Trophoblast cell (in vitro differentiated cells and primary cell): Measurements from ENCODE around the gene RHD.
A peak's percentile ranks its signal among the peaks of the same experiment; 100 is the strongest.
"Not testable (repeated sequence)": the region's sequence is repeated elsewhere in the genome, so short reads cannot be mapped to it uniquely, and the experiment has no call there.

Experiments used
- DNase-seq, 2 donors: peaks; one replicate each; pipeline ENCODE4 v3.0.0-alpha.2; 2016
- H2AFZ ChIP-seq: 2 replicates; pipeline ENCODE4 v1.6.1; 2013; ENCODE audit warnings: low read length, moderate library complexity, mild to moderate bottlenecking; ENCODE audit not compliant: insufficient read depth, poor library complexity
- H2AK5ac ChIP-seq: 2 replicates; pipeline ENCODE4 v1.6.1; 2013; ENCODE audit warnings: mild to moderate bottlenecking, low read length
- H2BK120ac ChIP-seq: 2 replicates; pipeline ENCODE4 v1.6.1; 2013; ENCODE audit warnings: low read length, mild to moderate bottlenecking, moderate library complexity; ENCODE audit not compliant: insufficient read depth, poor library complexity
- H2BK12ac ChIP-seq: 2 replicates; pipeline ENCODE4 v1.6.1; 2013; ENCODE audit warnings: mild to moderate bottlenecking, low read length, moderate library complexity
- H2BK5ac ChIP-seq: 2 replicates; pipeline ENCODE4 v1.6.1; 2013; ENCODE audit warnings: low read length, low read depth, moderate library complexity, mild to moderate bottlenecking; ENCODE audit not compliant: poor library complexity
- H3K14ac ChIP-seq: 2 replicates; pipeline ENCODE4 v1.6.1; 2013; ENCODE audit warnings: mild to moderate bottlenecking, low read length
- H3K18ac ChIP-seq: 2 replicates; pipeline ENCODE4 v1.6.1; 2013; ENCODE audit warnings: mild to moderate bottlenecking, low read length
- H3K23ac ChIP-seq: 2 replicates; pipeline ENCODE4 v1.6.1; 2013; ENCODE audit warnings: low read length
- H3K27ac ChIP-seq: 2 replicates; pipeline ENCODE4 v1.5.1; 2013; ENCODE audit warnings: low read depth, mild to moderate bottlenecking, inconsistent platforms, low read length, moderate library complexity
- H3K27me3 ChIP-seq: 2 replicates; pipeline ENCODE4 v1.6.1; 2013; ENCODE audit warnings: inconsistent platforms, mild to moderate bottlenecking, low read length, moderate library complexity; ENCODE audit not compliant: insufficient read depth
- H3K36me3 ChIP-seq, 2 experiments: 1 replicate in 1 of 2; 2 replicates in 1 of 2; pipeline ENCODE4 v1.6.1; 2013; ENCODE audit warnings: low read length in 2 of 2, mild to moderate bottlenecking in 2 of 2, moderate library complexity in 1 of 2; ENCODE audit not compliant: insufficient read depth in 2 of 2, control insufficient read depth in 1 of 2
- H3K4ac ChIP-seq: 2 replicates; pipeline ENCODE4 v1.6.1; 2013; ENCODE audit warnings: low read depth, mild to moderate bottlenecking, low read length, moderate library complexity
- H3K4me1 ChIP-seq, 2 experiments: 1 replicate in 1 of 2; 2 replicates in 1 of 2; pipeline ENCODE4 v1.6.1; 2013; ENCODE audit warnings: low read length in 2 of 2, mild to moderate bottlenecking in 2 of 2, moderate library complexity in 1 of 2; ENCODE audit not compliant: insufficient read depth in 2 of 2, control insufficient read depth in 1 of 2
- H3K4me2 ChIP-seq: 2 replicates; pipeline ENCODE4 v1.6.1; 2013; ENCODE audit warnings: inconsistent platforms, mild to moderate bottlenecking, low read length, moderate library complexity
- H3K4me3 ChIP-seq: 2 replicates; pipeline ENCODE4 v1.5.1; 2013; ENCODE audit warnings: mild to moderate bottlenecking, low read depth, low read length, inconsistent platforms
- H3K79me1 ChIP-seq: one replicate; pipeline ENCODE4 v1.6.1; 2013; ENCODE audit warnings: low read length
- H3K79me2 ChIP-seq: 2 replicates; pipeline ENCODE4 v1.6.1; 2013; ENCODE audit warnings: low read length, mild to moderate bottlenecking; ENCODE audit not compliant: control insufficient read depth, insufficient read depth, poor library complexity
- H3K9ac ChIP-seq: 2 replicates; pipeline ENCODE4 v1.6.1; 2013; ENCODE audit warnings: mild to moderate bottlenecking, low read length
- H3K9me3 ChIP-seq: 2 replicates; pipeline ENCODE4 v1.6.1; 2013; ENCODE audit warnings: low read depth, mild to moderate bottlenecking, control low read depth, inconsistent platforms, low read length; ENCODE audit not compliant: insufficient read depth
- H4K12ac ChIP-seq: 2 replicates; pipeline ENCODE4 v1.6.1; 2013; ENCODE audit warnings: low read depth, mild to moderate bottlenecking, low read length, moderate library complexity
- H4K8ac ChIP-seq: 2 replicates; pipeline ENCODE4 v1.6.1; 2013; ENCODE audit warnings: low read depth, mild to moderate bottlenecking, low read length, moderate library complexity
- H4K91ac ChIP-seq: one replicate; pipeline ENCODE4 v1.6.1; 2013; ENCODE audit warnings: low read depth, mild to moderate bottlenecking, low read length, moderate library complexity
- WGBS: extraction: QIAGEN DNeasy Blood & Tissue Kit; methylation state at CpG from one replicate; pipeline ENCODE4 v1.1.7; 2013; ENCODE audit warnings: missing lambda C conversion rate; ENCODE audit not compliant: insufficient read length, insufficient coverage; ENCODE audit errors: extremely low coverage; 5-methylcytosine and 5-hydroxymethylcytosine counted together

The RHD gene

GRCh38 chr1:25232866-25233784, 39.2 kb upstream of the RHD start:
- H2BK12ac ChIP-seq = no peak overlapping the region
- H2AK5ac ChIP-seq = no peak overlapping the region
- H4K8ac ChIP-seq = peak overlapping the region; percentile 89
- H3K79me2 ChIP-seq = peaks cover 9% of the 10 kb centered on the region
- H2BK5ac ChIP-seq = peak overlapping the region; percentile 71
- peak overlapping the region; percentile 66 for H2AFZ ChIP-seq
- H4K12ac ChIP-seq = peak overlapping the region; percentile 93
- H3K4me3 ChIP-seq = peak overlapping the region; percentile 78
- H3K23ac ChIP-seq = no peak overlapping the region
- WGBS = no CpG with 5 or more reads among the region's 13 CpGs
- peaks cover 12 to 15% of the 10 kb centered on the region in 2 experiments for H3K36me3 ChIP-seq
- peak overlapping the region; percentile 85 for H4K91ac ChIP-seq
- DNase-seq = peak; percentile 86
- peak overlapping the region; percentile 74 for H2BK120ac ChIP-seq
- peak overlapping the region; percentile 65 for H3K14ac ChIP-seq
- H3K9me3 ChIP-seq = no peaks in the 10 kb centered on the region
- H3K79me1 ChIP-seq = peaks cover 10% of the 10 kb centered on the region
- H3K18ac ChIP-seq = peak overlapping the region; percentile 32
- H3K27ac ChIP-seq = peak overlapping the region; percentile 85
- no peaks in the 10 kb centered on the region for H3K27me3 ChIP-seq
- H3K4me2 ChIP-seq = peak overlapping the region; percentile 77
- H3K9ac ChIP-seq = peak overlapping the region; percentile 97
- H3K4me1 ChIP-seq = peaks cover 3 to 4% of the 10 kb centered on the region in 2 experiments
- peak overlapping the region; percentile 22 for H3K4ac ChIP-seq

DNA sequence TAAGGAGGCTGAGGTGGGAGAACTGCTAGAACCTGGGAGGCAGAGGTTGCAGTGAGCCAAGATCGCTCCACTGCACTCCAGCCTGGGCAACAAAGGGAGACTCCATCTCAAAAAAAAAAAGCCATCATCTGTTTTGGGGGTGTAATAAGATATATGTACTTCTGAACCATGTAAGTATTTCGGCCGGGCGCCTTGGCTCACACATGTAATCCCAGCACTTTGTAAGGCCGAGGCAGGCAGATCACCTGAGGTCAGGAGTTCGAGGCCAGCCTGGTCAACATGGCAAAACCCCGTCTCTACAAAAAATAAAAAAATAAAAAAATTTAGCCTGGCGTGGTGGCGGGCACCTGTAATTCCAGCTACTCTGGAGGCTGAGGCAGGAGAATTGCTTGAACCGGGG, 36.9 kb upstream of the RHD start:
- H4K8ac ChIP-seq, H3K4me3 ChIP-seq, H3K4me2 ChIP-seq, H3K27ac ChIP-seq, H2BK12ac ChIP-seq, H3K4me1 ChIP-seq, DNase-seq, H2AK5ac ChIP-seq, H2AFZ ChIP-seq, H4K91ac ChIP-seq, H3K23ac ChIP-seq, H3K4ac ChIP-seq, H3K18ac ChIP-seq, H3K14ac ChIP-seq, H3K9ac ChIP-seq, H2BK120ac ChIP-seq, H2BK5ac ChIP-seq, H4K12ac ChIP-seq, H3K79me2 ChIP-seq, H3K9me3 ChIP-seq, H3K27me3 ChIP-seq, H3K36me3 ChIP-seq: not testable (repeated sequence)
- H3K79me1 ChIP-seq = peaks cover 14% of the 10 kb centered on the region
- no CpG with 5 or more reads among the region's 10 CpGs for WGBS

- WGBS = no CpG with 5 or more reads among the region's 7 CpGs
- H2BK12ac ChIP-seq, H3K27ac ChIP-seq, H3K18ac ChIP-seq, H3K79me2 ChIP-seq, H3K9ac ChIP-seq, H3K4me3 ChIP-seq, H2BK120ac ChIP-seq, H4K12ac ChIP-seq, H3K4ac ChIP-seq, H4K91ac ChIP-seq, H3K27me3 ChIP-seq, DNase-seq, H2AK5ac ChIP-seq, H3K36me3 ChIP-seq, H4K8ac ChIP-seq, H3K4me2 ChIP-seq, H2BK5ac ChIP-seq, H3K14ac ChIP-seq, H3K9me3 ChIP-seq, H2AFZ ChIP-seq, H3K23ac ChIP-seq: not testable (repeated sequence)
- Histone ChIP-seq H3K79me1 (peaks cover 14% of the 10 kb centered on the region), H3K4me1 (peaks cover 9 to 11% of the 10 kb centered on the region in 2 experiments)
These were observed 36.0 kb upstream of the RHD start for GRCh38 chr1:25236261-25236660.

DNA sequence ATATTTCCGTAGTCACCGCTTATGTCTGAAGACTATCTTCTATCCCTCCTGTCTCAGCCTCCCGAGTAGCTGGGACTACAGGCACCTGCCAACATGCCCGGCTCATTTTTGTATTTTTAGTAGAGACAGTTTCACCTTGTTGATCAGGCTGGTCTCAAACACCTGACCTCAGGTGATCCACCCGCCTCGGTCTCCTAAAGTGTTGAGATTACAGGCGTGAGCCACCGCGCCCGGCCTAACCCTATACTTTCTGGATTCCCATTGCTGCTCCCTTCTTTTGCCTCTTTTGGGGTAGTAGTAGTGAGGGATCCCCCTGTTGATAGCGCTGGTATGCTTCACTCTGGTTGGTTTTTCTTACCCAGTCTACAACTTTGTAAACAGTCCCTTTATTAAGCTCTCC, 34.3 kb upstream of the RHD start:
- H3K79me2 ChIP-seq = no peaks in the 10 kb centered on the region
- H2BK120ac ChIP-seq = no peak overlapping the region
- H4K8ac ChIP-seq = no peak overlapping the region
- H3K9ac ChIP-seq = no peak overlapping the region
- H3K36me3 ChIP-seq = peaks cover 11 to 13% of the 10 kb centered on the region in 2 experiments
- no peak overlapping the region for H2AFZ ChIP-seq
- no peak overlapping the region for H3K23ac ChIP-seq
- no peak overlapping the region for H2BK5ac ChIP-seq
- peaks cover 9 to 11% of the 10 kb centered on the region in 2 experiments for H3K4me1 ChIP-seq
- H3K79me1 ChIP-seq = peaks cover 5% of the 10 kb centered on the region
- H2BK12ac ChIP-seq = no peak overlapping the region
- no peak overlapping the region for H2AK5ac ChIP-seq
- H3K4me2 ChIP-seq = no peak overlapping the region
- no peak overlapping the region for H3K27ac ChIP-seq
- no peaks in the 10 kb centered on the region for H3K27me3 ChIP-seq
- no peak overlapping the region for H4K91ac ChIP-seq
- no peak overlapping the region for H3K4me3 ChIP-seq
- H3K18ac ChIP-seq = no peak overlapping the region
- no peak overlapping the region for H3K4ac ChIP-seq
- no peaks in the 10 kb centered on the region for H3K9me3 ChIP-seq
- no CpG with 5 or more reads among the region's 11 CpGs for WGBS
- no peak overlapping the region for H3K14ac ChIP-seq
- H4K12ac ChIP-seq = no peak overlapping the region
- DNase-seq = no peak
